ENCODE results near the gene LIPT2.

GRCh38 chr11:74490941-74491340, 2.6 kb downstream of the LIPT2 start:
- TF ChIP-seq CTCF (IDR thresholded peaks at IDR 0.05): no peak
- no peak for TF ChIP-seq POLR2A (IDR thresholded peaks at IDR 0.05)
